K562 (cell line): ENCODE measurements around the gene MOB1B. TPM values are rescaled to one million over a fixed set of nuclear protein-coding genes. Genes with fewer than 3 reads are reported as not detected.

Source experiments
- ATAC-seq: fragments of 200-7000 bp; cut with Tn5 transposase; 3 replicates; pipeline ENCODE4 v1.9.1; 2020; ENCODE audit warnings: moderate library complexity
- BruUV-seq: library from RNA; stranded (reverse); fragments of 400-500 nt; replicated peaks from 2 replicates; lab custom pipeline; 2021; lab: Mats Ljungman, UMichigan
- CTCF ChIA-PET: fragments of 300-600 bp; formaldehyde crosslinking; extraction: SDS; loops from one replicate; lab custom pipeline; 2021; ENCODE audit warnings: low intra/inter-chr PET ratio; lab: Yijun Ruan, JAX
- POLR2A ChIA-PET: fragments of 300-600, 350-650 bp; sonication (Branson Sonifier 250); formaldehyde crosslinking; extraction: SDS; loops from one replicate; lab custom pipeline; 2021; ENCODE audit warnings: antibody characterized with exemption, inconsistent platforms; lab: Yijun Ruan, JAX
- DNase-seq, 4 experiments: peaks; one replicate each; pipeline versions ENCODE4 v3.0.0 to v3.0.0-alpha.2; 2011 to 2018; ENCODE audit warnings: low spot score in 3 of 4, mixed read lengths in 3 of 4; ENCODE audit errors: extremely low read depth in 1 of 4
- FAIRE-seq: peaks from 2 replicates; lab custom pipeline; 2011; peaks lifted over from hg19 to GRCh38; lab: Jason Lieb, UNC
- H2AFZ ChIP-seq: 2 replicates; pipeline ENCODE4 v1.6.0; 2011; ENCODE audit warnings: low read depth, low read length, control low read depth, inconsistent platforms
- H3K27ac ChIP-seq: fragments of 200-600 bp; 3 replicates; pipeline ENCODE4 v1.8.0; 2011; ENCODE audit warnings: low read depth, mild to moderate bottlenecking, control low read depth, inconsistent platforms, low read length, moderate library complexity, mixed read lengths; ENCODE audit errors: extremely low read depth
- H3K27me3 ChIP-seq, 2 experiments: fragments of 300-600 bp in 1 of 2; 2 replicates in 1 of 2; 3 replicates in 1 of 2; pipeline versions ENCODE4 v1.6.0 to v1.8.0; 2011; ENCODE audit warnings: inconsistent platforms in 2 of 2, low read length in 2 of 2, mild to moderate bottlenecking in 1 of 2, mixed read lengths in 1 of 2, moderate library complexity in 1 of 2; ENCODE audit not compliant: control insufficient read depth in 2 of 2, insufficient read depth in 2 of 2
- H3K36me3 ChIP-seq: fragments of 300-600 bp; 3 replicates; pipeline ENCODE4 v1.8.0; 2011; ENCODE audit warnings: mild to moderate bottlenecking, low read length, inconsistent platforms; ENCODE audit not compliant: control insufficient read depth, insufficient read depth
- H3K4me1 ChIP-seq, 2 experiments: fragments of 200-600 bp in 1 of 2; replicated peaks in 1 of 2; 2 replicates in 1 of 2; 3 replicates in 1 of 2; pipeline versions ENCODE4 v1.5.1 to v1.8.0; 2011; ENCODE audit warnings: inconsistent platforms in 2 of 2, low read length in 2 of 2, mild to moderate bottlenecking in 1 of 2, mixed read lengths in 1 of 2, moderate library complexity in 1 of 2; ENCODE audit not compliant: control insufficient read depth in 2 of 2, insufficient read depth in 2 of 2
- H3K4me2 ChIP-seq: 2 replicates; pipeline ENCODE4 v1.6.1; 2011; ENCODE audit warnings: low read length, control low read depth, inconsistent platforms, mixed read lengths; ENCODE audit not compliant: insufficient read depth
- H3K4me3 ChIP-seq: fragments of 200-600 bp; sonication (generic), shearing (Covaris generic); 2 replicates; pipeline ENCODE4 v1.5.1; 2016; ENCODE audit warnings: control low read depth, inconsistent platforms
- H3K79me2 ChIP-seq: fragments of 200-600 bp; 3 replicates; pipeline ENCODE4 v1.8.0; 2011; ENCODE audit warnings: low read length, inconsistent platforms; ENCODE audit not compliant: control insufficient read depth, insufficient read depth
- H3K9ac ChIP-seq, 2 experiments: 2 replicates each; pipeline versions ENCODE4 v1.6.0 to v1.6.1; 2011; ENCODE audit warnings: low read depth in 2 of 2, low read length in 2 of 2, control low read depth in 1 of 2, inconsistent platforms in 1 of 2, mild to moderate bottlenecking in 1 of 2, mixed read lengths in 1 of 2; ENCODE audit not compliant: insufficient read depth in 1 of 2
- H3K9me1 ChIP-seq: one replicate; pipeline ENCODE4 v1.6.0; 2011; ENCODE audit warnings: inconsistent platforms, mild to moderate bottlenecking, low read length, moderate library complexity; ENCODE audit not compliant: control insufficient read depth, insufficient read depth
- H3K9me3 ChIP-seq: replicated peaks from 2 replicates; pipeline ENCODE4 v1.5.1; 2011; ENCODE audit warnings: low read depth, low read length, inconsistent platforms; ENCODE audit not compliant: control insufficient read depth, insufficient read depth
- H4K20me1 ChIP-seq: replicated peaks from 2 replicates; pipeline ENCODE4 v1.6.1; 2011; ENCODE audit warnings: low read length, inconsistent platforms, mixed read lengths; ENCODE audit not compliant: control insufficient read depth, insufficient read depth
- CTCF ChIP-seq, 3 experiments: IDR thresholded peaks in 2 of 3; conservative IDR thresholded peaks in 1 of 3; 2 replicates each; pipeline ENCODE4 v1.5.1; 2011 to 2012; ENCODE audit warnings: low read length in 3 of 3, mild to moderate bottlenecking in 3 of 3, control low read depth in 2 of 3, improper control_type of control experiment in 1 of 3, inconsistent platforms in 1 of 3, low read depth in 1 of 3, mixed read lengths in 1 of 3, moderate library complexity in 1 of 3; ENCODE audit not compliant: insufficient read depth in 2 of 3
- E2F4 ChIP-seq: sonication (generic); formaldehyde crosslinking; IDR thresholded peaks from 2 replicates; pipeline ENCODE4 v1.8.0; 2022; ENCODE audit warnings: mild to moderate bottlenecking, low read depth, missing genetic modification reagents
- EGR1 ChIP-seq: fragments of 450-650 bp; conservative IDR thresholded peaks from 2 replicates; pipeline ENCODE4 v1.6.1; 2017; ENCODE audit warnings: mild to moderate bottlenecking
- MYBL2 ChIP-seq, 2 experiments: fragments of 450-650 bp in 1 of 2; sonication (generic) in 1 of 2; formaldehyde crosslinking in 1 of 2; IDR thresholded peaks; 2 replicates each; pipeline versions ENCODE4 v1.6.1 to v1.8.1; 2017 to 2022; ENCODE audit warnings: borderline replicate concordance in 1 of 2, inconsistent platforms in 1 of 2, low read depth in 1 of 2, mild to moderate bottlenecking in 1 of 2, missing genetic modification reagents in 1 of 2, moderate library complexity in 1 of 2
- NONO ChIP-seq, 2 experiments: fragments of 200-400 bp in 1 of 2; fragments of 450-650 bp in 1 of 2; formaldehyde crosslinking in 1 of 2; IDR thresholded peaks; 2 replicates each; pipeline ENCODE4 v1.6.1; 2017; ENCODE audit warnings: low read depth in 2 of 2, mild to moderate bottlenecking in 2 of 2, moderate library complexity in 2 of 2, low read length in 1 of 2
- RUNX1 ChIP-seq: sonication (generic); IDR thresholded peaks from 2 replicates; pipeline ENCODE4 v1.6.1; 2016; ENCODE audit warnings: antibody characterized with exemption, low read depth
- ZMIZ1 ChIP-seq, 2 experiments: fragments of 150-350 bp in 1 of 2; IDR thresholded peaks; 2 replicates each; pipeline ENCODE4 v1.6.1; 2012 to 2016; ENCODE audit warnings: low read depth in 2 of 2, low read length in 2 of 2, mild to moderate bottlenecking in 1 of 2, moderate library complexity in 1 of 2
- ZNF717 ChIP-seq: fragments of 250-450 bp; sonication (Bioruptor Pico); IDR thresholded peaks from 2 replicates; pipeline ENCODE4 v1.5.0; 2021
- ZNF75A ChIP-seq: fragments of 450-650 bp; formaldehyde crosslinking; IDR thresholded peaks from 2 replicates; pipeline ENCODE4 v1.4.0; 2020; ENCODE audit warnings: mild to moderate bottlenecking
- WGBS: fragments of 100-300 bp; shearing (Covaris generic); methylation state at CpG from one replicate; pipeline ENCODE4 v1.1.6; 2016; ENCODE audit warnings: low coverage, mixed read lengths; ENCODE audit not compliant: insufficient coverage; ENCODE audit errors: missing lambda C conversion rate; 5-methylcytosine and 5-hydroxymethylcytosine counted together
- in situ Hi-C: fragments of 300-500 bp; cut with MboI; formaldehyde crosslinking; loops from 4 replicates; pipeline ENCODE4 v1.15.0; 2018; ENCODE audit warnings: inconsistent platforms, mixed read lengths
- intact Hi-C: fragments of 100-400 bp; cut with micrococcal nuclease; formaldehyde crosslinking; loops from 2 replicates; pipeline ENCODE4 v1.14.2; 2022
- polyA plus RNA-seq, 8 experiments: library from polyadenylated mRNA; depleted of rRNA in 4 of 8; stranded (reverse) in 5 of 8; unstranded in 3 of 8; fragments of >200 nt; fragmentation: Nextera tagmentation in 2 of 8; fragmentation: Illumina TruSeq in 1 of 8; extraction: Ambion mirVana in 2 of 8; extraction: Trizol in 1 of 8; gene quantifications; 2 replicates each; pipeline versions ENCODE4 v1.2.1 to v1.2.3, GENCODE V29; 2011 to 2014; ENCODE audit warnings: inconsistent platforms in 1 of 8, missing spikeins in 1 of 8
- total RNA-seq, 7 experiments: library from RNA; depleted of rRNA in 6 of 7; stranded (reverse); fragments of >200 nt in 6 of 7; fragmentation: Illumina TruSeq in 2 of 7; extraction: Trizol in 2 of 7; gene quantifications; 2 replicates each; pipeline versions ENCODE4 v1.2.1 to v1.2.3, GENCODE V29; 2011 to 2021; ENCODE audit warnings: low replicate concordance in 1 of 7

MOB1B gene
- total and polyA plus RNA-seq, 9 of the 15 experiments (the other 6 are each of a cell fraction or from before 2014, with no cell fraction given), result 8.4 to 37.8 (median 19.0) TPM

GRCh38 chr4:70948665-70949260, 46.6 kb downstream of the MOB1B start:
- no peak overlapping the region for H2AFZ ChIP-seq
- H3K79me2 ChIP-seq, result peaks cover 98% of the 10 kb centered on the region
- no peaks in the 10 kb centered on the region for H3K9me1 ChIP-seq
- DNase-seq (peak in 1 of 4 experiments; percentile 17), ATAC-seq (peak; percentile 76), FAIRE-seq (peak; percentile 65)
- H4K20me1 ChIP-seq, result peaks cover 9% of the 10 kb centered on the region; the same call in 1 of the 2 replicates
- ChIA-PET CTCF (no interaction called here), POLR2A (interaction anchor here (0.8 kb wide), 1 partner anchor 129 kb away, joined by 3 read pairs; no protein-coding TSS in a partner anchor)
- H3K27ac ChIP-seq, result no peak overlapping the region
- no TSS peak for BruUV-seq
- TF ChIP-seq ZNF717 (CRISPR knock-in tag), result no peak
- no peak for TF ChIP-seq EGR1
- TF ChIP-seq ZMIZ1 (IDR thresholded peaks at IDR 0.05; ENCODE audit: low read depth in 2 of 2, low read length in 2 of 2), result no peak
- TF ChIP-seq ZNF75A (CRISPR knock-in tag), result no peak
- TF ChIP-seq CTCF (IDR thresholded peaks at IDR 0.05 in 2 of 3, conservative IDR thresholded peaks at IDR 0.05 in 1 of 3; ENCODE audit: insufficient read depth in 2 of 3, low read depth in 1 of 3, low read length in 3 of 3), result 0 out of 6 replicates have a peak, but pooled peaks of 2 of the 3 experiments have one; percentile 2 to 11
- no peak for TF ChIP-seq E2F4
- no peak for TF ChIP-seq MYBL2 (IDR thresholded peaks at IDR 0.05; ENCODE audit: low read depth)
- no peak for TF ChIP-seq MYBL2 (CRISPR knock-in tag; IDR thresholded peaks at IDR 0.05; ENCODE audit: borderline replicate concordance)
- TF ChIP-seq NONO (IDR thresholded peaks at IDR 0.05; ENCODE audit: low read depth in 2 of 2, low read length in 1 of 2), result no peak
- no peak for TF ChIP-seq RUNX1
- H3K4me2 ChIP-seq, result no peak overlapping the region
- 59% methylated on average over 5 of the region's 5 CpGs for WGBS
- intact Hi-C loops, result no loop called here
- peaks cover 8% of the 10 kb centered on the region; the same call in 2 of the 3 replicates for H3K36me3 ChIP-seq
- peak overlapping the region in 1 of 2 experiments; percentile 14; a peak in 1 of 4 replicates for H3K9ac ChIP-seq
- H3K9me3 ChIP-seq, result no peaks in the 10 kb centered on the region
- no peaks in the 10 kb centered on the region for H3K27me3 ChIP-seq
- H3K4me1 ChIP-seq, result peaks cover 4 to 7% of the 10 kb centered on the region in 2 experiments; a peak in 4 of 5 replicates
- in situ Hi-C loops, result no loop called here
- no peak overlapping the region for H3K4me3 ChIP-seq
